SK-N-SH treated with all-trans-retinoic acid at 6 μM for 48 hours (cell line): ENCODE results near the gene FOSL2.
"Not testable (repeated sequence)": the region's sequence is repeated elsewhere in the genome, so short reads cannot be mapped to it uniquely, and the experiment has no call there.

ENCODE experiments used
- ARNTL ChIP-seq: fragments of 450-650 bp; formaldehyde crosslinking; IDR thresholded peaks from 2 replicates; pipeline ENCODE4 v1.5.0; 2020; ENCODE audit warnings: low read depth, mild to moderate bottlenecking, moderate library complexity, borderline replicate concordance
- BACH2 ChIP-seq: fragments of 250-450 bp; sonication (Bioruptor Pico); IDR thresholded peaks from 2 replicates; pipeline ENCODE4 v1.9.0; 2021; ENCODE audit warnings: mild to moderate bottlenecking, borderline replicate concordance
- ESRRG ChIP-seq: fragments of 250-450 bp; sonication (Bioruptor Pico); IDR thresholded peaks from 2 replicates; pipeline ENCODE4 v1.6.1; 2021; ENCODE audit warnings: mild to moderate bottlenecking
- ISL1 ChIP-seq: fragments of 250-450 bp; sonication (Bioruptor Pico); IDR thresholded peaks from 2 replicates; pipeline ENCODE4 v2.1.2; 2022; ENCODE audit warnings: mild to moderate bottlenecking, moderate library complexity
- RARB ChIP-seq: fragments of 250-450 bp; sonication (Bioruptor Pico); IDR thresholded peaks from 2 replicates; pipeline ENCODE4 v1.8.0; 2021; ENCODE audit warnings: mild to moderate bottlenecking, moderate library complexity
- SNAI2 ChIP-seq: fragments of 250-450 bp; sonication (Bioruptor Pico); IDR thresholded peaks from 2 replicates; pipeline ENCODE4 v1.5.0; 2020; ENCODE audit warnings: mild to moderate bottlenecking, moderate library complexity
- ZC3H10 ChIP-seq: fragments of 250-450 bp; sonication (Bioruptor Pico); IDR thresholded peaks from 2 replicates; pipeline ENCODE4 v1.5.1; 2021; ENCODE audit warnings: mild to moderate bottlenecking, moderate library complexity
- ZFP30 ChIP-seq: fragments of 450-650 bp; formaldehyde crosslinking; IDR thresholded peaks from 2 replicates; pipeline ENCODE4 v1.5.0; 2022; ENCODE audit warnings: mild to moderate bottlenecking, moderate library complexity
- ZNF565 ChIP-seq: fragments of 450-650 bp; formaldehyde crosslinking; conservative IDR thresholded peaks from 2 replicates; pipeline ENCODE4 v1.5.0; 2020; ENCODE audit warnings: low read depth, mild to moderate bottlenecking, moderate library complexity
- ZNF8 ChIP-seq: fragments of 450-650 bp; formaldehyde crosslinking; IDR thresholded peaks from 2 replicates; pipeline ENCODE4 v1.5.0; 2020; ENCODE audit warnings: mild to moderate bottlenecking, moderate library complexity
- TF ChIP-seq, protein P1 (sequence below): fragments of 250-450 bp; sonication (Bioruptor Pico); IDR thresholded peaks from 2 replicates; pipeline ENCODE4 v1.8.0; 2020; ENCODE audit warnings: mild to moderate bottlenecking, moderate library complexity, borderline replicate concordance
- TF ChIP-seq, protein P2 (sequence below): fragments of 250-450 bp; sonication (Bioruptor Pico); IDR thresholded peaks from 2 replicates; pipeline ENCODE4 v1.5.1; 2020; ENCODE audit warnings: low read depth, mild to moderate bottlenecking, moderate library complexity
- TF ChIP-seq, protein P3 (sequence below): fragments of 250-450 bp; sonication (Bioruptor Pico); IDR thresholded peaks from 2 replicates; pipeline ENCODE4 v1.5.1; 2021; ENCODE audit warnings: mild to moderate bottlenecking, moderate library complexity

DNA sequence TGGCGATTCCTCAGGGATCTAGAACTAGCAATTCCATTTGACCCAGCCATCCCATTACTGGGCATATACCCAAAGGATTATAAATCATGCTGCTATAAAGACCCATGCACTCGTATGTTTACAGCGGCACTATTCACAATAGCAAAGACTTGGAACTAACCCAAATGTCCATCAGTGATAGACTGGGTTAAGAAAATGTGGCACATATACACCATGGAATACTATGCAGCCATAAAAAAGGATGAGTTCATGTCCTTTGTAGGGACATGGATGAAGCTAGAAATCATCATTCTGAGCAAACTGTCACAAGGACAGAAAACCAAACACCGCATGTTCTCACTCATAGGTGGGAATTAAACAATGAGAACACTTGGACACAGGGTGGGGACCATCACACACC is 20.9 kb upstream of the FOSL2 start:
- TF ChIP-seq ISL1 (CRISPR knock-in tag); ZFP30 (CRISPR knock-in tag); SNAI2 (CRISPR knock-in tag); BACH2 (CRISPR knock-in tag); ESRRG; ARNTL (CRISPR knock-in tag); ZC3H10; ZNF565 (CRISPR knock-in tag); ZNF8 (CRISPR knock-in tag); RARB (CRISPR knock-in tag): not testable (repeated sequence)
- TF ChIP-seq, protein P1, sequence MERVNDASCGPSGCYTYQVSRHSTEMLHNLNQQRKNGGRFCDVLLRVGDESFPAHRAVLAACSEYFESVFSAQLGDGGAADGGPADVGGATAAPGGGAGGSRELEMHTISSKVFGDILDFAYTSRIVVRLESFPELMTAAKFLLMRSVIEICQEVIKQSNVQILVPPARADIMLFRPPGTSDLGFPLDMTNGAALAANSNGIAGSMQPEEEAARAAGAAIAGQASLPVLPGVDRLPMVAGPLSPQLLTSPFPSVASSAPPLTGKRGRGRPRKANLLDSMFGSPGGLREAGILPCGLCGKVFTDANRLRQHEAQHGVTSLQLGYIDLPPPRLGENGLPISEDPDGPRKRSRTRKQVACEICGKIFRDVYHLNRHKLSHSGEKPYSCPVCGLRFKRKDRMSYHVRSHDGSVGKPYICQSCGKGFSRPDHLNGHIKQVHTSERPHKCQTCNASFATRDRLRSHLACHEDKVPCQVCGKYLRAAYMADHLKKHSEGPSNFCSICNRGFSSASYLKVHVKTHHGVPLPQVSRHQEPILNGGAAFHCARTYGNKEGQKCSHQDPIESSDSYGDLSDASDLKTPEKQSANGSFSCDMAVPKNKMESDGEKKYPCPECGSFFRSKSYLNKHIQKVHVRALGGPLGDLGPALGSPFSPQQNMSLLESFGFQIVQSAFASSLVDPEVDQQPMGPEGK (CRISPR knock-in tag): not testable (repeated sequence)
- TF ChIP-seq, protein P2, sequence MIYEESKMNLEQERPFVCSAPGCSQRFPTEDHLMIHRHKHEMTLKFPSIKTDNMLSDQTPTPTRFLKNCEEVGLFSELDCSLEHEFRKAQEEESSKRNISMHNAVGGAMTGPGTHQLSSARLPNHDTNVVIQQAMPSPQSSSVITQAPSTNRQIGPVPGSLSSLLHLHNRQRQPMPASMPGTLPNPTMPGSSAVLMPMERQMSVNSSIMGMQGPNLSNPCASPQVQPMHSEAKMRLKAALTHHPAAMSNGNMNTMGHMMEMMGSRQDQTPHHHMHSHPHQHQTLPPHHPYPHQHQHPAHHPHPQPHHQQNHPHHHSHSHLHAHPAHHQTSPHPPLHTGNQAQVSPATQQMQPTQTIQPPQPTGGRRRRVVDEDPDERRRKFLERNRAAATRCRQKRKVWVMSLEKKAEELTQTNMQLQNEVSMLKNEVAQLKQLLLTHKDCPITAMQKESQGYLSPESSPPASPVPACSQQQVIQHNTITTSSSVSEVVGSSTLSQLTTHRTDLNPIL: not testable (repeated sequence)
- TF ChIP-seq, protein P3, sequence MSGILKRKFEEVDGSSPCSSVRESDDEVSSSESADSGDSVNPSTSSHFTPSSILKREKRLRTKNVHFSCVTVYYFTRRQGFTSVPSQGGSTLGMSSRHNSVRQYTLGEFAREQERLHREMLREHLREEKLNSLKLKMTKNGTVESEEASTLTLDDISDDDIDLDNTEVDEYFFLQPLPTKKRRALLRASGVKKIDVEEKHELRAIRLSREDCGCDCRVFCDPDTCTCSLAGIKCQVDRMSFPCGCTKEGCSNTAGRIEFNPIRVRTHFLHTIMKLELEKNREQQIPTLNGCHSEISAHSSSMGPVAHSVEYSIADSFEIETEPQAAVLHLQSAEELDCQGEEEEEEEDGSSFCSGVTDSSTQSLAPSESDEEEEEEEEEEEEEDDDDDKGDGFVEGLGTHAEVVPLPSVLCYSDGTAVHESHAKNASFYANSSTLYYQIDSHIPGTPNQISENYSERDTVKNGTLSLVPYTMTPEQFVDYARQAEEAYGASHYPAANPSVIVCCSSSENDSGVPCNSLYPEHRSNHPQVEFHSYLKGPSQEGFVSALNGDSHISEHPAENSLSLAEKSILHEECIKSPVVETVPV: not testable (repeated sequence)
